AG10803 (cell line): ENCODE measurements around the gene WNT5A.
A peak's percentile ranks its signal among the peaks of the same experiment; 100 is the strongest.

Experiments
- DNase-seq: peaks from one replicate; pipeline ENCODE4 v3.0.0; 2010; ENCODE audit warnings: low read depth
- H3K4me3 ChIP-seq: 2 replicates; pipeline ENCODE4 v1.5.1; 2011; ENCODE audit warnings: mild to moderate bottlenecking, low read length, control low read depth
- TF ChIP-seq, protein P1 (sequence below): conservative IDR thresholded peaks from 2 replicates; pipeline ENCODE4 v1.5.1; 2011; ENCODE audit warnings: mild to moderate bottlenecking, low read length, control low read depth, inconsistent platforms

Gene WNT5A

DNA sequence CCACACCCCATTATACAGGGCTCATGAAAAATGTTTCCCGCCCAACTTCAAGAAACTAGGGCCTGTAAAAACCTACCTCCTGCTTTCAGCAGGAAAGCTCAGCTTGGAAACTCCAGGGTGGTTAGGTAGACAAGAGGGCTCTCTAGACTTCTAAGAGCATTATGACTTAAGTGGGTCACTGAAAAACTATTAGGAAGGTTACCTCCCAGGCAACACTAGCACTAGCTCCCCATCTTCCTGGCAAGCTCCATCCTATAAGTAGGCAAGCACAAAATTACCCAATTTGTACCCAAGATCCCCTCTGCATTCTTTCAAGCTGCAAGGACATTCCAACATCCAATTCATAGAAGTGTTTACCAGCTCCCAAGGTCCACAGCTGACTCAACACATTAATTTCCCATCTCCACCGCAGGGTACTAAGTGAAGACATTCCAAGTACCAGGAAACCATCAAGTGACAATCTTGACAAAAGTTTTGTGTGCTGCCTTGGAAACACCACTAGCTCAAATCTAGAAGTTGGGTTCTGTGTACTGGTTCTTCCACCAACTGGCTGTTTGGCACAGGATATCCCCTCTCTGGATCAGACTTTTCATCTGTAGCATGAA, 46.9 kb downstream of the WNT5A start:
- DNase-seq: peak; percentile 70
- H3K4me3 ChIP-seq: no peak overlapping the region
- TF ChIP-seq, protein P1, sequence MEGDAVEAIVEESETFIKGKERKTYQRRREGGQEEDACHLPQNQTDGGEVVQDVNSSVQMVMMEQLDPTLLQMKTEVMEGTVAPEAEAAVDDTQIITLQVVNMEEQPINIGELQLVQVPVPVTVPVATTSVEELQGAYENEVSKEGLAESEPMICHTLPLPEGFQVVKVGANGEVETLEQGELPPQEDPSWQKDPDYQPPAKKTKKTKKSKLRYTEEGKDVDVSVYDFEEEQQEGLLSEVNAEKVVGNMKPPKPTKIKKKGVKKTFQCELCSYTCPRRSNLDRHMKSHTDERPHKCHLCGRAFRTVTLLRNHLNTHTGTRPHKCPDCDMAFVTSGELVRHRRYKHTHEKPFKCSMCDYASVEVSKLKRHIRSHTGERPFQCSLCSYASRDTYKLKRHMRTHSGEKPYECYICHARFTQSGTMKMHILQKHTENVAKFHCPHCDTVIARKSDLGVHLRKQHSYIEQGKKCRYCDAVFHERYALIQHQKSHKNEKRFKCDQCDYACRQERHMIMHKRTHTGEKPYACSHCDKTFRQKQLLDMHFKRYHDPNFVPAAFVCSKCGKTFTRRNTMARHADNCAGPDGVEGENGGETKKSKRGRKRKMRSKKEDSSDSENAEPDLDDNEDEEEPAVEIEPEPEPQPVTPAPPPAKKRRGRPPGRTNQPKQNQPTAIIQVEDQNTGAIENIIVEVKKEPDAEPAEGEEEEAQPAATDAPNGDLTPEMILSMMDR: no peak

DNA sequence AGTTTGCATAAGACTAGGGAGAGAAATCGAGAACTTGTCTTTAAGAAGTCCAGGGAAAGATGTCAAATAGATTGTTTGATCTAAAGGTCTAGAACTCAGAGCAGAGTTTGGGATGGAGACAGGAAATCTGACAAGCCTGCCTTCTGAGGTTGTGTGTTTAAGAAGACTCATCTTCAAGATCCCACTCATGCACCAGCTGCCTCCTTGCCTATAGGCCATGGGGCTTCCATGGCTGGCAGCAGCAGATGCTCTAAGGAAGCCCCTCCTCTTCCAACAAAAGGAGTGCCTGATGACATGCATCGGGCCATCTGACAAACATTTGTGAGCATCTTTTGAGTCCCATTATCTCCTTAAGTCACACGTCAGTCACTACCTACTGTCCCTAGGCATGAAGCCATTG, 47.4 kb downstream of the WNT5A start:
- DNase-seq: no peak
- no peak overlapping the region for H3K4me3 ChIP-seq
- TF ChIP-seq, protein P1: no peak

DNA sequence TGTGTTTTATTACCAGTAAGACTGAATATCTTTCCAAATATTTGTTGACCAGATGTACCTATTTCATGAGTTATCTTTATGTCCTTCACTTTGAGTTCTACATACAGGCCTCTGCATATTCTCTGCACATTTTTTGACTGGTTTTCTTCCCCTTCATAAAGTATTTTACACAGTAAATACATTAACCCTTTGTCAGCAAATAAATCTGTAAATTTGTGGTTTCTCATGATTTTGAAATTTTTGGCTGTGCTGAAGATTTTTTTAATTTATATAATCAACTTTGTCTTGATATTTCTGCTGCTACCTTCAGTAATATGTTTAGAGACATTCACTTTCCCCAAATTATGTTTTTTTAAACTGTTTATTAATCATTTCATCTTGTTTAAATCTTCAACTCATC, 50.5 kb downstream of the WNT5A start:
- TF ChIP-seq, protein P1: no peak
- no peak for DNase-seq
- no peak overlapping the region for H3K4me3 ChIP-seq

DNA sequence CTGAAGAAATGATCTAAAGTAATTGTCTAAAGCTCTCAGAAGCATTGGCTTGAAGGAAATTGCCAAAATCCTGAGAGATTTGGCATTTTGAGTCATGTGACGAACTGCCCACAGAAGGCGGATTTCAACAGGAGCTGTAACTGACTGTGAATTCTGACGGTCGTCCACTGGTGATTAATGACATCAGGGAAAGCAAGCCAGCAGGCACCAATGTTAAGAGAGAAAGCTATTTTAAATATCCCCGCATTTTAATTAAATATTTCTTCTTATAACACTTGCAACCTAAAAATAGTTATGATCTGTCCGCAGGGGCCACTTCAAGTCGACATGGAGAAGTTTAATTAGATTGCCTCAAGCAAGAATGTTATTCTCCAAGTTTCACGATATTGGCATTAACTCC, 51.6 kb downstream of the WNT5A start:
- TF ChIP-seq, protein P1: no peak
- no peak for DNase-seq
- no peak overlapping the region for H3K4me3 ChIP-seq

DNA sequence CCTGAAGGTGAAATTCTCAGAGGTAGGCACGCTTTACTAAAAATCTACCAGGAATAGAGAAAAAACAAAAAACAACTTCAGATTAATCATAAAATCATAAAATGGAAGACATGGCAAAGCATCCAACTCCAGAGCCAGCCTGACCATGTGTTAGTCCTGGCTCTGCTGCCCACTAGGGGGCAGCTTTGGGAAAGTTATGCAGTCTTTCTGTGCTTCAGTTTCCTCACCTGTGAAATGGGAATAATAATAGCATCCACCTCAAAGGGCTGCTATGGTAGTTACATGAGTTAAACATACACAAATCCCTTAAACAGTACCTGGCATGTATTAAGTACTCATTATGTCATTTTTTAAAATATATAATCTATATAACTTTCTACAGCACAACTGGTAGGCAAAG, 52.3 kb downstream of the WNT5A start:
- no peak overlapping the region for H3K4me3 ChIP-seq
- no peak for DNase-seq
- TF ChIP-seq, protein P1: peak; percentile 42

DNA sequence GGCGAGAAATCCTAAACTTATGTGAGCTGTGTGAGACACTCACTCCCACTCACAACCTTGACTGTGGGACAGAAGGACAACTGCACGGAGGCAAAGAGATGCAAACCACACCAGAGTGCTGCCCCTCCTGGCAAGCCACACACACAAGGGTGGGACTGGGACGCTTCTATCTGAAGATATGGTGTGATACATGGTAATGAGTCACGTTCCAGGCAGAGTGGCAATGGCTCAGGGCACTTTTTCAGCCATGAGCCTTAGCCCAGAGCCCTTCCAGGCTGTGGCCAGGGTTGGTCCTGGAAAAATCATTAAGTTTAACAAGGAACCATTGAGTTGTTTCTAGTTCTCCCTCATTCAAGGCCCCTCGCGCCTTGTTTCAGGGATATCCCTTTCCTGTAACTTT, 56.1 kb downstream of the WNT5A start:
- no peak for DNase-seq
- TF ChIP-seq, protein P1: no peak
- no peak overlapping the region for H3K4me3 ChIP-seq

DNA sequence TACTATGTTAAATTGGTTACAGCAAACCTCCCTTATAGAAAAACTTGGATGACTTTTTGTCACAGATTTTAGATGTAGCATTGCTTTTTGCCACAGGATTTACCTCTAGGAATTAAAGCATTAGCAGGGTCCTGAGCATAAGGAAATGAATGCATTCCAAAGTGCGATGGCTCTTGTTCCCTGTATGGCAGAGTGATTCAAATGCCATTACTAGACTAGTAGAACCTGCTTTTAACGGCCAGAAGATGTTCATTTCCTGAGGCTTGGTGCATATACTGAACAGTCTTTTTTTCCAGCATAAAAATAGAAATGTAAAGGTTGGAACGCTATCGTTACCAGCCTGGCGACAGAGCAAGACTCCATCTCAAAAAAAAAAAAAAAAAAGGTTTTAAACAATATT, 59.4 kb downstream of the WNT5A start:
- TF ChIP-seq, protein P1: no peak
- DNase-seq: no peak

More for the DNA sequence above, 59.4 kb downstream of the WNT5A start:
- H3K4me3 ChIP-seq: no peak overlapping the region
